Endothelial cell (in vitro differentiated cells): ENCODE results near the gene USP7. TPM values are rescaled to one million over a fixed set of nuclear protein-coding genes. Genes with fewer than 3 reads are reported as not detected.
A peak's percentile ranks its signal among the peaks of the same experiment; 100 is the strongest.

Experiments
- DNase-seq: peaks from one replicate; pipeline ENCODE4 v3.0.0; 2021; ENCODE audit warnings: low spot score
- H3K27ac Mint-ChIP-seq: one replicate; pipeline ENCODE4 v1.8.0; 2021; ENCODE audit warnings: mixed read lengths, inconsistent platforms; ENCODE audit not compliant: unreplicated experiment
- H3K27me3 Mint-ChIP-seq: one replicate; pipeline ENCODE4 v1.8.0; 2021; ENCODE audit warnings: mild to moderate bottlenecking, moderate library complexity, mixed read lengths, inconsistent platforms; ENCODE audit not compliant: unreplicated experiment
- H3K36me3 Mint-ChIP-seq: one replicate; pipeline ENCODE4 v1.8.0; 2021; ENCODE audit warnings: mild to moderate bottlenecking, low read depth, mixed read lengths, inconsistent platforms; ENCODE audit not compliant: unreplicated experiment
- H3K4me1 Mint-ChIP-seq: one replicate; pipeline ENCODE4 v1.8.0; 2021; ENCODE audit warnings: mild to moderate bottlenecking, mixed read lengths, inconsistent platforms; ENCODE audit not compliant: unreplicated experiment
- H3K4me3 Mint-ChIP-seq: one replicate; pipeline ENCODE4 v1.8.0; 2021; ENCODE audit warnings: mild to moderate bottlenecking, mixed read lengths, inconsistent platforms; ENCODE audit not compliant: unreplicated experiment
- H3K9me3 Mint-ChIP-seq: one replicate; pipeline ENCODE4 v1.8.0; 2021; ENCODE audit warnings: mixed read lengths, inconsistent platforms; ENCODE audit not compliant: unreplicated experiment
- CTCF ChIP-seq: fragments of 200-600 bp; sonication (generic); IDR thresholded peaks from one replicate; pipeline ENCODE4 v1.5.0; 2021; ENCODE audit warnings: antibody characterized with exemption; ENCODE audit not compliant: unreplicated experiment
- total RNA-seq: library from RNA; stranded (reverse); fragmentation: NEBNext Ultra II Directional; extraction: Animal tissue kit (Norgen Biotek cat#: 25700); gene quantifications from one replicate; pipeline ENCODE4 v1.2.1, GENCODE V29; 2021; ENCODE audit not compliant: unreplicated experiment

USP7 gene
- total RNA-seq, 1 donor from 2014 or later = 122 TPM

GRCh38 chr16:8854298-8854948 is 109.3 kb downstream of the USP7 start:
- Mint-ChIP-seq H3K4me1 (peaks cover 45% of the 10 kb centered on the region), H3K4me3 (no peak overlapping the region), H3K36me3 (peaks cover 46% of the 10 kb centered on the region), H3K27ac (no peak overlapping the region), H3K27me3 (peaks cover 14% of the 10 kb centered on the region), H3K9me3 (no peaks in the 10 kb centered on the region)
- no peak for TF ChIP-seq CTCF
- no peak for DNase-seq

DNA sequence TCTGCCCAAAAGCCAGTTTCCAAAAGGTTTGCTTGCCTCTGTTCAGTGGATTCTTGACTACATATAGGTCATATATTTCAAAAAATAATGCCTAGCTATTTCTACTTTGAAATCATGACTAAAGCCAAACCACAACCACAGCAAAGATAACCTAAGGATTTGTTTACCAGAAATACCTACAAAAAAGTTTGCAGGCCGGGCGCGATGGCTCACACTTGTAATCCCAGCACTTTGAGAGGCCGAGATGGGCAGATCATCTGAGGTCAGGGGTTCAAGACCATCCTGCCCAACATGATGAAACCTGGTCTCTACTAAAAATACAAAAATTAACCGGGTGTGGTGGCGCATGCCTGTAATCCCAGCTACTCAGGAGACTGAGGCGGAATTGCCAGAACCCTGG is 110.1 kb downstream of the USP7 start:
- H3K36me3 Mint-ChIP-seq = peaks cover 42% of the 10 kb centered on the region
- DNase-seq = no peak
- H3K4me3 Mint-ChIP-seq = no peak overlapping the region
- no peaks in the 10 kb centered on the region for H3K9me3 Mint-ChIP-seq
- no peak overlapping the region for H3K27ac Mint-ChIP-seq
- H3K4me1 Mint-ChIP-seq = peaks cover 48% of the 10 kb centered on the region
- peaks cover 15% of the 10 kb centered on the region for H3K27me3 Mint-ChIP-seq
- TF ChIP-seq CTCF = no peak

DNA sequence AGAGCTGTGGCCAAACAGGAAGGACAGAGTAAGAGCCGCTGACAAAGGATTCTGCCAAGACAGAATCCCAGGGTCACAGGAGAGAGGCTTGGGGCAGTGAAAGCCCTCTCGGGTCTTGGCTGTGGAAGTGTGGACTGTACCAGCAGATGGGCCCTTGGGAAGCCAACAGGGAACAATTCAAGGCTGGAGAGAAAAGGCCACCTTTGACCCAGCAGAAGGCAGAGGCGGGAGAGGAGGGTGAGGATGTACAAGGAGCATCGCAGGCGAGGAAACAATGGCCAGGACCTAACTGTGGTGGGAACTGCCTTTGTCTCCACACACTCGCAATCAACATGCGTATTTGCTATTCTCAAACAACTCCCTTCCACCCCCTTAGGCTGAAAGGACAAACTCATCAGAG is 110.6 kb downstream of the USP7 start:
- Mint-ChIP-seq H3K4me1 (peaks cover 43% of the 10 kb centered on the region), H3K36me3 (peaks cover 40% of the 10 kb centered on the region), H3K9me3 (no peaks in the 10 kb centered on the region), H3K27me3 (peaks cover 15% of the 10 kb centered on the region), H3K4me3 (no peak overlapping the region), H3K27ac (peak overlapping the region; percentile 67)
- no peak for DNase-seq
- no peak for TF ChIP-seq CTCF

DNA sequence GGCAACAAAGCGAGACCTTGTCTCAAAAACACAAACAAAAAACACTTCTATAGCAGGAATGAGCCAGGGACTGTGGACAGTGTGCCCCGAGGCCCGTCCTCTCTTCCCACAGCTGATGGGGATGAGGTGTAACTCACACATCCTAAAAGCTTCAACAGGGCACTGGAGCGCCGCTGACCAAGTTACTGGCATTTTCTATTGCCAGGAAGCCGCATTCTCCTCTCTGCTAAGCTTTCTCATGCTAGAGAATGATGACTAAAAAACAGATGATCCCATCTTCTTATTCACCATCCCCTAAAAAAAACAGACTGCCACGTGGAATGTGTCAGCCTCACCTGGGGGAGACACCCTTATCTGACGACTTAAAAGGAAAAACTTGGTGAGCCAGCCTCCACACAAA is 111.2 kb downstream of the USP7 start:
- peak overlapping the region; percentile 67 for H3K27ac Mint-ChIP-seq

More for the DNA sequence above, 111.2 kb downstream of the USP7 start:
- no peak for DNase-seq
- no peak for TF ChIP-seq CTCF
- Mint-ChIP-seq H3K4me3 (no peak overlapping the region), H3K9me3 (no peaks in the 10 kb centered on the region), H3K4me1 (peaks cover 39% of the 10 kb centered on the region), H3K36me3 (peaks cover 36% of the 10 kb centered on the region), H3K27me3 (peaks cover 11% of the 10 kb centered on the region)
